HepG2 (cell line): ENCODE measurements around the gene CTSZ. TPM values are rescaled to one million over a fixed set of nuclear protein-coding genes. Genes with fewer than 3 reads are reported as not detected.
A peak's percentile ranks its signal among the peaks of the same experiment; 100 is the strongest.

Source experiments
- ARNTL ChIP-seq: sonication (generic); formaldehyde crosslinking; IDR thresholded peaks from 2 replicates; pipeline ENCODE4 v1.4.0; 2020; ENCODE audit warnings: mild to moderate bottlenecking, missing genetic modification reagents
- ELK4 ChIP-seq: sonication (generic); formaldehyde crosslinking; IDR thresholded peaks from 2 replicates; pipeline ENCODE4 v1.9.0; 2021; ENCODE audit warnings: missing genetic modification reagents, borderline replicate concordance
- FOXO4 ChIP-seq: sonication (generic); formaldehyde crosslinking; conservative IDR thresholded peaks from 2 replicates; pipeline ENCODE4 v1.8.1; 2023; ENCODE audit warnings: missing genetic modification reagents
- FOXP1 ChIP-seq, 2 experiments: fragments of 450-650 bp in 1 of 2; IDR thresholded peaks; 2 replicates each; pipeline ENCODE4 v1.6.1; 2017 to 2018; ENCODE audit warnings: antibody characterized with exemption in 1 of 2
- FOXP4 ChIP-seq: sonication (generic); formaldehyde crosslinking; IDR thresholded peaks from 2 replicates; pipeline ENCODE4 v1.4.0; 2020; ENCODE audit warnings: missing genetic modification reagents
- GATAD2A ChIP-seq: IDR thresholded peaks from 2 replicates; pipeline ENCODE4 v1.6.1; 2016
- HNRNPUL1 ChIP-seq: fragments of 200-400 bp; formaldehyde crosslinking; IDR thresholded peaks from 2 replicates; pipeline ENCODE4 v1.6.1; 2017; ENCODE audit warnings: low read depth, mild to moderate bottlenecking, low read length, moderate library complexity
- IKZF1 ChIP-seq: fragments of 450-650 bp; IDR thresholded peaks from 2 replicates; pipeline ENCODE4 v1.7.1; 2016
- KAT8 ChIP-seq: IDR thresholded peaks from 2 replicates; pipeline ENCODE4 v1.6.1; 2016; ENCODE audit warnings: missing genetic modification reagents, missing compliant biosample characterization
- MBNL3 ChIP-seq: fragments of 250-450 bp; sonication (Bioruptor Pico); conservative IDR thresholded peaks from 2 replicates; pipeline ENCODE4 v1.8.0; 2022; ENCODE audit warnings: mild to moderate bottlenecking, inconsistent platforms
- NPAS2 ChIP-seq: sonication (generic); formaldehyde crosslinking; IDR thresholded peaks from 2 replicates; pipeline ENCODE4 v1.8.0; 2022; ENCODE audit warnings: mild to moderate bottlenecking, missing genetic modification reagents, borderline replicate concordance
- SIX4 ChIP-seq: sonication (generic); formaldehyde crosslinking; IDR thresholded peaks from 2 replicates; pipeline ENCODE4 v1.4.0; 2020; ENCODE audit warnings: missing genetic modification reagents
- SKI ChIP-seq: fragments of 450-650 bp; IDR thresholded peaks from one replicate; pipeline ENCODE4 v1.6.1; 2018; ENCODE audit warnings: mild to moderate bottlenecking; ENCODE audit not compliant: partially characterized antibody
- SNAI1 ChIP-seq: sonication (generic); formaldehyde crosslinking; IDR thresholded peaks from 2 replicates; pipeline ENCODE4 v1.5.0; 2020; ENCODE audit warnings: mild to moderate bottlenecking, missing genetic modification reagents, borderline replicate concordance
- TOPORS ChIP-seq: sonication (generic); formaldehyde crosslinking; IDR thresholded peaks from 2 replicates; pipeline ENCODE4 v1.8.0; 2023; ENCODE audit warnings: mild to moderate bottlenecking, missing genetic modification reagents
- ZBTB1 ChIP-seq: sonication (generic); formaldehyde crosslinking; IDR thresholded peaks from 2 replicates; pipeline ENCODE4 v1.4.0; 2020; ENCODE audit warnings: missing genetic modification reagents, borderline replicate concordance
- ZBTB38 ChIP-seq: sonication (generic); formaldehyde crosslinking; IDR thresholded peaks from 2 replicates; pipeline ENCODE4 v1.5.1; 2020; ENCODE audit warnings: mild to moderate bottlenecking, missing genetic modification reagents
- ZNF136 ChIP-seq: sonication (generic); formaldehyde crosslinking; IDR thresholded peaks from 2 replicates; pipeline ENCODE4 v1.8.1; 2022; ENCODE audit warnings: low read depth, mild to moderate bottlenecking, moderate library complexity, missing genetic modification reagents
- ZNF235 ChIP-seq: sonication (generic); formaldehyde crosslinking; IDR thresholded peaks from 2 replicates; pipeline ENCODE4 v1.8.1; 2023; ENCODE audit warnings: mild to moderate bottlenecking, missing genetic modification reagents, borderline replicate concordance
- ZNF362 ChIP-seq: sonication (generic); formaldehyde crosslinking; IDR thresholded peaks from 2 replicates; pipeline ENCODE4 v1.4.0; 2020; ENCODE audit warnings: missing genetic modification reagents, mild to moderate bottlenecking, borderline replicate concordance
- ZNF451 ChIP-seq: sonication (generic); formaldehyde crosslinking; IDR thresholded peaks from 2 replicates; pipeline ENCODE4 v1.5.0; 2020; ENCODE audit warnings: mild to moderate bottlenecking, missing genetic modification reagents
- ZNF496 ChIP-seq: sonication (generic); formaldehyde crosslinking; IDR thresholded peaks from 2 replicates; pipeline ENCODE4 v1.8.1; 2023; ENCODE audit warnings: mild to moderate bottlenecking, moderate library complexity, missing genetic modification reagents; ENCODE audit not compliant: insufficient replicate concordance
- ZNF550 ChIP-seq: sonication (generic); formaldehyde crosslinking; IDR thresholded peaks from 2 replicates; pipeline ENCODE4 v1.4.0; 2020; ENCODE audit warnings: mild to moderate bottlenecking, missing genetic modification reagents, borderline replicate concordance
- ZNF567 ChIP-seq: sonication (generic); formaldehyde crosslinking; IDR thresholded peaks from 2 replicates; pipeline ENCODE4 v1.8.1; 2023; ENCODE audit warnings: mild to moderate bottlenecking, missing genetic modification reagents, borderline replicate concordance
- ZNF598 ChIP-seq: sonication (generic); formaldehyde crosslinking; IDR thresholded peaks from 2 replicates; pipeline ENCODE4 v1.5.1; 2020; ENCODE audit warnings: mild to moderate bottlenecking, missing genetic modification reagents, borderline replicate concordance
- polyA plus RNA-seq, 8 experiments: library from polyadenylated mRNA; depleted of rRNA in 3 of 8; stranded (reverse) in 7 of 8; unstranded in 1 of 8; fragments of >200 nt; fragmentation: Illumina TruSeq in 4 of 8; extraction: Trizol in 4 of 8; gene quantifications; 2 replicates each; pipeline versions ENCODE4 v1.2.1 to v1.2.3, GENCODE V29; 2011 to 2016; ENCODE audit warnings: low read depth in 4 of 8, missing spikeins in 1 of 8, mixed read lengths in 1 of 8; ENCODE audit not compliant: insufficient read depth in 1 of 8
- total RNA-seq, 5 experiments: library from RNA; depleted of rRNA; stranded (reverse); fragments of >200 nt; fragmentation: Illumina TruSeq; extraction: Trizol; gene quantifications; 2 replicates each; pipeline ENCODE4 v1.2.3, GENCODE V29; 2016; ENCODE audit warnings: low read depth in 1 of 5

Gene CTSZ
- total and polyA plus RNA-seq, 2 of the 13 experiments (the other 11 are each of a cell fraction or from before 2014, with no cell fraction given): 0.33 TPM; not detected in 1

- no peak for TF ChIP-seq HNRNPUL1
- TF ChIP-seq SKI: no peak
- TF ChIP-seq FOXP4 (CRISPR knock-in tag): no peak
- TF ChIP-seq ZBTB38 (CRISPR knock-in tag): no peak
- TF ChIP-seq GATAD2A (CRISPR knock-in tag): no peak
- TF ChIP-seq ELK4 (CRISPR knock-in tag): no peak
- TF ChIP-seq ZNF451: peak; percentile 28; the same call in 1 of the 2 replicates
- 0 out of 2 replicates have a peak, but pooled peaks have one; percentile 5 for TF ChIP-seq ZNF567
- TF ChIP-seq ZBTB1 (CRISPR knock-in tag): no peak
- no peak for TF ChIP-seq MBNL3 (CRISPR knock-in tag)
- no peak for TF ChIP-seq ZNF235 (CRISPR knock-in tag)
- TF ChIP-seq ARNTL (CRISPR knock-in tag): no peak
- no peak for TF ChIP-seq FOXP1 (IDR thresholded peaks at IDR 0.05)
- TF ChIP-seq FOXP1 (CRISPR knock-in tag; IDR thresholded peaks at IDR 0.05): no peak
- no peak for TF ChIP-seq IKZF1
- TF ChIP-seq TOPORS (CRISPR knock-in tag): no peak
- TF ChIP-seq SIX4 (CRISPR knock-in tag): no peak
- TF ChIP-seq NPAS2 (CRISPR knock-in tag): no peak
- TF ChIP-seq ZNF598: peak; percentile 66; the same call in 1 of the 2 replicates
- no peak for TF ChIP-seq KAT8 (CRISPR knock-in tag)
- TF ChIP-seq ZNF550 (CRISPR knock-in tag): 0 out of 2 replicates have a peak, but pooled peaks have one; percentile 51
- TF ChIP-seq SNAI1 (CRISPR knock-in tag): no peak
- no peak for TF ChIP-seq ZNF362 (CRISPR knock-in tag)
- TF ChIP-seq ZNF496 (CRISPR knock-in tag): no peak
- no peak for TF ChIP-seq FOXO4
- no peak for TF ChIP-seq ZNF136
These were observed 10.6 kb upstream of the CTSZ start (continued) for GRCh38 chr20:59017493-59018231.
